WERI-Rb-1 (cell line): ENCODE data around the gene ADH1A.

Experiments
- DNase-seq: peaks from one replicate; pipeline ENCODE4 v3.0.0-alpha.2; 2020
- H3K27ac ChIP-seq: fragments of 250-450 bp; sonication (Bioruptor Pico); 2 replicates; pipeline ENCODE4 v1.5.1; 2020; ENCODE audit warnings: mild to moderate bottlenecking, moderate library complexity
- H3K27me3 ChIP-seq: fragments of 250-450 bp; sonication (Bioruptor Pico); 2 replicates; pipeline ENCODE4 v1.5.1; 2021; ENCODE audit warnings: mild to moderate bottlenecking, low read depth, moderate library complexity; ENCODE audit not compliant: insufficient read depth, severe bottlenecking
- H3K36me3 ChIP-seq: fragments of 250-450 bp; sonication (Bioruptor Pico); 2 replicates; pipeline ENCODE4 v1.5.1; 2020; ENCODE audit warnings: mild to moderate bottlenecking, moderate library complexity
- H3K4me3 ChIP-seq: 2 replicates; pipeline ENCODE4 v1.5.1; 2011; ENCODE audit warnings: low read depth, mild to moderate bottlenecking, control low read depth, low read length
- H3K9me3 ChIP-seq: fragments of 250-450 bp; sonication (Bioruptor Pico); 2 replicates; pipeline ENCODE4 v1.5.1; 2021; ENCODE audit warnings: mild to moderate bottlenecking, moderate library complexity; ENCODE audit not compliant: severe bottlenecking
- TF ChIP-seq, protein P1 (sequence below): IDR thresholded peaks from 2 replicates; pipeline ENCODE4 v1.5.1; 2011; ENCODE audit warnings: low read depth, mild to moderate bottlenecking, control low read depth, inconsistent platforms, low read length

ADH1A gene

GRCh38 chr4:99301376-99302164 is 10.8 kb upstream of the ADH1A start:
- TF ChIP-seq, protein P1, sequence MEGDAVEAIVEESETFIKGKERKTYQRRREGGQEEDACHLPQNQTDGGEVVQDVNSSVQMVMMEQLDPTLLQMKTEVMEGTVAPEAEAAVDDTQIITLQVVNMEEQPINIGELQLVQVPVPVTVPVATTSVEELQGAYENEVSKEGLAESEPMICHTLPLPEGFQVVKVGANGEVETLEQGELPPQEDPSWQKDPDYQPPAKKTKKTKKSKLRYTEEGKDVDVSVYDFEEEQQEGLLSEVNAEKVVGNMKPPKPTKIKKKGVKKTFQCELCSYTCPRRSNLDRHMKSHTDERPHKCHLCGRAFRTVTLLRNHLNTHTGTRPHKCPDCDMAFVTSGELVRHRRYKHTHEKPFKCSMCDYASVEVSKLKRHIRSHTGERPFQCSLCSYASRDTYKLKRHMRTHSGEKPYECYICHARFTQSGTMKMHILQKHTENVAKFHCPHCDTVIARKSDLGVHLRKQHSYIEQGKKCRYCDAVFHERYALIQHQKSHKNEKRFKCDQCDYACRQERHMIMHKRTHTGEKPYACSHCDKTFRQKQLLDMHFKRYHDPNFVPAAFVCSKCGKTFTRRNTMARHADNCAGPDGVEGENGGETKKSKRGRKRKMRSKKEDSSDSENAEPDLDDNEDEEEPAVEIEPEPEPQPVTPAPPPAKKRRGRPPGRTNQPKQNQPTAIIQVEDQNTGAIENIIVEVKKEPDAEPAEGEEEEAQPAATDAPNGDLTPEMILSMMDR = no peak
- DNase-seq = no peak

DNA sequence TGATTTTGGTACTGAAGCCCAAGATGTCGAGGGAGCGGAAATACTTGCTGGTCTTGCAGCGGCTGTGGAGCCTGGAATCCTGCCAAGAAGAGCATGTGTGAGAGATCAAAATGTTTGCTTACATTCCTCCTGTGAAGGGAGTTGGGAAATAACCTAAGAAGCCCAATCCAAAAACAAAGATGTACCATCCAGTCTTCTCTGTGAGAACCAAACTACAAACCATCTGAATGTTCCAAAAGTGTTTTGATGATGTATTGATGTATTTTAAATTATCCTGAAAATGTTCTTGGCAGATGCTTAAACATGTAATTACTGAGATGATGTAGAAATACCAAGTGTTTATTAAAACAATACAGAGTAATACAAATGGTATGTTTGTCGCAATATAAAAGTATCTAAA is 10.1 kb upstream of the ADH1A start:
- Histone ChIP-seq H3K4me3 (no peak overlapping the region), H3K27ac (no peak overlapping the region), H3K27me3 (no peaks in the 10 kb centered on the region), H3K36me3 (no peaks in the 10 kb centered on the region), H3K9me3 (no peaks in the 10 kb centered on the region)
- TF ChIP-seq, protein P1 = no peak
- no peak for DNase-seq

More at GRCh38 chr4:99301376-99302164, 10.8 kb upstream of the ADH1A start:
- no peaks in the 10 kb centered on the region for H3K36me3 ChIP-seq
- no peak overlapping the region for H3K4me3 ChIP-seq
- H3K27me3 ChIP-seq = no peaks in the 10 kb centered on the region
- no peaks in the 10 kb centered on the region for H3K9me3 ChIP-seq
- H3K27ac ChIP-seq = no peak overlapping the region

- DNase-seq = no peak
- TF ChIP-seq, protein P1 = no peak
- H3K36me3 ChIP-seq = no peaks in the 10 kb centered on the region
- H3K4me3 ChIP-seq = no peak overlapping the region
- H3K27ac ChIP-seq = no peak overlapping the region
- H3K27me3 ChIP-seq = no peaks in the 10 kb centered on the region
- H3K9me3 ChIP-seq = no peaks in the 10 kb centered on the region
These were observed 2.6 kb upstream of the ADH1A start for GRCh38 chr4:99293357-99293756.

- Histone ChIP-seq H3K27ac (no peak overlapping the region), H3K27me3 (no peaks in the 10 kb centered on the region)
These were observed 5.4 kb downstream of the ADH1A start for GRCh38 chr4:99285387-99285786.

DNA sequence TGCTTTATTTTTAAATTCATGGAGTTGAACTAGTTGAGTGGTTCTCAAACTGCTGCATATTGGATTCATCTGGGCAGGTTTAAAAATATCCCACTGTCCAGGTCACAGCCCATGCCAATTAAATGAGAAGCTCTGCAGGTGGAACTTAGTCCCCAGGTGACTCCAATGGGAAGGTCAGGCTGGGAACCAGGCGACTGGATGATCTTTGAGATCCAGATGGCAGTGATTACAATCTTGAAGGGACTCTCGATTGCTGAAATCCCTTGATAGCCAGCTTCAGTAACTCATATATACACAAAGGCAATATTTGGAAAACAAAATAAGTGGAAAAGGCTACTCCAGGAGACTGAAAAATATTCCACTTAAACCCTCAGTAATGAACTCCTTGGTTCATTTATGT is 8.1 kb downstream of the ADH1A start:
- DNase-seq = peak; percentile 50
- TF ChIP-seq, protein P1 = no peak
- H3K27ac ChIP-seq = no peak overlapping the region

More at GRCh38 chr4:99285387-99285786, 5.4 kb downstream of the ADH1A start:
- Histone ChIP-seq H3K36me3 (no peaks in the 10 kb centered on the region), H3K4me3 (no peak overlapping the region), H3K9me3 (no peaks in the 10 kb centered on the region)
- no peak for DNase-seq
- TF ChIP-seq, protein P1 = no peak

DNA sequence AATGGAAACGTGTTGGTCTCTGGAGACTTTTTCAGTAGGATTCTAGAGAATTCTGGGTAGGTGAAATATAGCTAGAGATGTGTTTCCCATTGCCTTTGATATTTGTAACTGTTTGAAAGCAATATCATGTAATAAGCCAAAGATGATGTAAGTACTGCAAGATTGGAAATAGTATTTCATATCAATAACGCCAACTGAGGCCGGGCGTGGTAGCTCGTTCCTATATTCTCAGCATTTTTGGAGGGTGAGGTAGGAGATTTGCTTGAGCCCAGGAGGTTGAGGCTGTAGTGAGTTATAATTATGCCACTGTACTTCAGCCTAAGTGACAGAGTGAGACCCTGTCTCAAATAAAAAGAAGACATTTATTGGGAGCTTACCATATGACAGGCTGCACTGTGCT is 9.5 kb downstream of the ADH1A start:
- Histone ChIP-seq H3K36me3 (no peaks in the 10 kb centered on the region), H3K27ac (no peak overlapping the region), H3K4me3 (no peak overlapping the region), H3K27me3 (no peaks in the 10 kb centered on the region), H3K9me3 (no peaks in the 10 kb centered on the region)
- TF ChIP-seq, protein P1 = no peak
- no peak for DNase-seq

More for the DNA sequence above, 8.1 kb downstream of the ADH1A start:
- Histone ChIP-seq H3K27me3 (no peaks in the 10 kb centered on the region), H3K9me3 (no peaks in the 10 kb centered on the region), H3K4me3 (no peak overlapping the region), H3K36me3 (no peaks in the 10 kb centered on the region)
